Esophagus muscularis mucosa (tissue), 4 donors: ENCODE results near the gene NT5DC2. TPM values are rescaled to one million over a fixed set of nuclear protein-coding genes. Genes with fewer than 3 reads are reported as not detected.

Experiments used
- DNase-seq: peaks from one replicate; pipeline ENCODE4 v3.0.0-alpha.2; 2017; ENCODE audit errors: extremely low spot score
- H3K27ac ChIP-seq, 4 donors: fragments of 200-600 bp; sonication (generic); replicated peaks in 1 of 4; 1 replicate in 3 of 4; 2 replicates in 1 of 4; pipeline ENCODE4 v1.5.1; 2016 to 2019; ENCODE audit warnings: mild to moderate bottlenecking in 1 of 4
- H3K27me3 ChIP-seq, 4 donors: fragments of 200-600 bp; sonication (generic); one replicate each; pipeline versions ENCODE4 v1.5.1 to v1.6.0; 2016 to 2019
- H3K36me3 ChIP-seq, 4 donors: fragments of 200-600 bp; sonication (generic); one replicate each; pipeline ENCODE4 v1.5.1; 2016 to 2019
- H3K4me1 ChIP-seq, 4 donors: fragments of 200-600 bp; sonication (generic); one replicate each; pipeline ENCODE4 v1.5.1; 2016 to 2019
- H3K4me3 ChIP-seq, 4 donors: fragments of 200-600 bp; sonication (generic); 1 replicate in 2 of 4; 2 replicates in 2 of 4; pipeline ENCODE4 v1.5.1; 2016 to 2019; ENCODE audit warnings: mild to moderate bottlenecking in 4 of 4, moderate library complexity in 1 of 4
- H3K9me3 ChIP-seq, 4 donors: fragments of 200-600 bp; sonication (generic); 1 replicate in 3 of 4; 2 replicates in 1 of 4; pipeline ENCODE4 v1.5.1; 2016 to 2019
- EP300 ChIP-seq: sonication (generic); formaldehyde crosslinking; IDR thresholded peaks from one replicate; pipeline ENCODE4 v1.6.1; 2017; ENCODE audit warnings: antibody characterized with exemption
- POLR2A ChIP-seq: fragments of 450-650 bp; IDR thresholded peaks from one replicate; pipeline ENCODE4 v1.6.1; 2017; ENCODE audit warnings: antibody characterized with exemption, moderate library complexity, mild to moderate bottlenecking, low read depth
- POLR2AphosphoS5 ChIP-seq, 2 donors: sonication (generic); formaldehyde crosslinking; IDR thresholded peaks; one replicate each; pipeline ENCODE4 v1.6.1; 2017; ENCODE audit warnings: antibody characterized with exemption in 2 of 2
- WGBS: methylation state at CpG from one replicate; pipeline ENCODE4 v1.1.5; 2018; 5-methylcytosine and 5-hydroxymethylcytosine counted together
- intact Hi-C: fragments of 100-400 bp; cut with DNase I; formaldehyde crosslinking; loops from one replicate; pipeline ENCODE4 v1.15.1; 2023
- total RNA-seq, 4 donors: library from RNA; depleted of rRNA; stranded (reverse); fragments of >200 nt; gene quantifications; one replicate each; pipeline versions ENCODE4 v1.1.0 to v1.2.1, GENCODE V29; 2016
- TF ChIP-seq, protein P1 (sequence below), 3 experiments: fragments of 200-600 bp in 2 of 3; fragments of 450-650 bp in 1 of 3; sonication (generic) in 2 of 3; IDR thresholded peaks; one replicate each; pipeline ENCODE4 v1.5.1; 2017 to 2019; ENCODE audit warnings: antibody characterized with exemption in 3 of 3, mild to moderate bottlenecking in 2 of 3, moderate library complexity in 1 of 3

The NT5DC2 gene
- total RNA-seq, 4 donors from 2014 or later = 58.0 to 87.4 (median 72.9) TPM

DNA sequence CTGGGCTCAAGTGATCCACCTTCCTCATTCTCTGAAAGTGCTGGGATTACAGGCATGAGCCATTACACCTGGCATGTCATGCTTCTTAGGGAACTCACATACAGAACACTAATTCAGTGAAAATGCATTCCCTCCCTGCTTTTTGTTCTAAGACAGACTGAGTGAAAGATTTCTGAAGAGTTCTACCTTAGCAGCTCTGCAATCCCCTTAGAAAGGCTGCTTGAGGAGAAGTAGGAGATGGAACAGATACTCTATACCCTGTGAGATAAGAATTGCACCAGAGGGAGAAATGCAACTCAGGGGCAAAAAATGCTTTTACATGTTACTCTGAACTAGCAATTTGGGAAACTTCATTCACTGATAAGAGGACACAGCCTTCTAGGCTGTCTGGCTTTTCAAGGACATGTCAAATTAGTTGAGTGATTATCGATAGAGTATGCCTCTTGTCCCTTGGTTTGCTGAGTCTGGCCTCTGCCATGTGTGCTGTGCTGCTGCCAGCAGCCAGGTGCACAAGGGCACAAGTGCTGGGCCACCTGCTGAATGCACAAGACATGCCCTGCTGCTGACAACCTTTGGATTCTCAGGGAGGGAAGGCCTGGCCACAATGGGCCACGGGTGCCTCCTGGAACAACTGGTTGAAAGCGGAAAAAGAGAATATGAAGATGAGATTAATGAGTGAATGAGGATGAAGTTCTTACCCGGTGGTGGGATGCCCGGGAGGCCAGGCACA, 20.5 kb upstream of the NT5DC2 start:
- Histone ChIP-seq H3K27me3 (no peaks in the 10 kb centered on the region), H3K27ac (no peak overlapping the region), H3K36me3 (peaks cover 27 to 91% (median 72%) of the 10 kb centered on the region in 4 donors), H3K4me1 (peaks cover 18 to 34% (median 26%) of the 10 kb centered on the region in 4 donors), H3K9me3 (no peaks in the 10 kb centered on the region), H3K4me3 (no peak overlapping the region)
- 95% methylated on average over 5 of the region's 5 CpGs for WGBS
- no peak for DNase-seq
- TF ChIP-seq POLR2A = no peak
- no peak for TF ChIP-seq POLR2AphosphoS5 (IDR thresholded peaks at IDR 0.05)
- TF ChIP-seq, protein P1, sequence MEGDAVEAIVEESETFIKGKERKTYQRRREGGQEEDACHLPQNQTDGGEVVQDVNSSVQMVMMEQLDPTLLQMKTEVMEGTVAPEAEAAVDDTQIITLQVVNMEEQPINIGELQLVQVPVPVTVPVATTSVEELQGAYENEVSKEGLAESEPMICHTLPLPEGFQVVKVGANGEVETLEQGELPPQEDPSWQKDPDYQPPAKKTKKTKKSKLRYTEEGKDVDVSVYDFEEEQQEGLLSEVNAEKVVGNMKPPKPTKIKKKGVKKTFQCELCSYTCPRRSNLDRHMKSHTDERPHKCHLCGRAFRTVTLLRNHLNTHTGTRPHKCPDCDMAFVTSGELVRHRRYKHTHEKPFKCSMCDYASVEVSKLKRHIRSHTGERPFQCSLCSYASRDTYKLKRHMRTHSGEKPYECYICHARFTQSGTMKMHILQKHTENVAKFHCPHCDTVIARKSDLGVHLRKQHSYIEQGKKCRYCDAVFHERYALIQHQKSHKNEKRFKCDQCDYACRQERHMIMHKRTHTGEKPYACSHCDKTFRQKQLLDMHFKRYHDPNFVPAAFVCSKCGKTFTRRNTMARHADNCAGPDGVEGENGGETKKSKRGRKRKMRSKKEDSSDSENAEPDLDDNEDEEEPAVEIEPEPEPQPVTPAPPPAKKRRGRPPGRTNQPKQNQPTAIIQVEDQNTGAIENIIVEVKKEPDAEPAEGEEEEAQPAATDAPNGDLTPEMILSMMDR (IDR thresholded peaks at IDR 0.05) = no peak
- no peak for TF ChIP-seq EP300
- intact Hi-C loops = no loop called here

DNA sequence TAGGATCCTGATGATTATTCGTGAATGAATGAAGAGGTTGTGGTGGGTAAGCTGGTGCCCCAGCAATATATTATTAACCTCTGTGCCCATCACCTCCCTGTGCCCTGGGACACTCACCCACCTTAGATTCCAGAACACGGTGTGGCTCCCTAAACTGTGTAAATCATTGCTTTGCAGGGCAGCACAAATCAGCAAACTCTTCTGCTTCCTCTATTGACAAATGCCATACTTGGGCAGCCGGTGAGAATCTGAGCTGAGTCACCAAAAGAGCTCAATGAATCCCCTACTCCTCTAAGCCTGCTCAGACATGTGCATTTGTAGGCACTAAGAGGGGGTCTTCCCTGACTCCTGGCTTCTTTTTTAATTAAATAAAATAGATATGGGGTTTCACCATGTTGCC, 18.4 kb upstream of the NT5DC2 start:
- TF ChIP-seq POLR2AphosphoS5 (IDR thresholded peaks at IDR 0.05) (no peak), POLR2A (no peak), EP300 (no peak)
- TF ChIP-seq, protein P1 (IDR thresholded peaks at IDR 0.05) = no peak
- no peak for DNase-seq
- peaks cover 9 to 18% (median 12%) of the 10 kb centered on the region in 4 donors for H3K4me1 ChIP-seq
- no peaks in the 10 kb centered on the region for H3K9me3 ChIP-seq
- WGBS = 83% methylated on average over 3 of the region's 3 CpGs
- no peaks in the 10 kb centered on the region for H3K27me3 ChIP-seq
- intact Hi-C loops = no loop called here
- H3K27ac ChIP-seq = no peak overlapping the region
- peaks cover 40 to 89% (median 73%) of the 10 kb centered on the region in 4 donors for H3K36me3 ChIP-seq
- no peak overlapping the region for H3K4me3 ChIP-seq

DNA sequence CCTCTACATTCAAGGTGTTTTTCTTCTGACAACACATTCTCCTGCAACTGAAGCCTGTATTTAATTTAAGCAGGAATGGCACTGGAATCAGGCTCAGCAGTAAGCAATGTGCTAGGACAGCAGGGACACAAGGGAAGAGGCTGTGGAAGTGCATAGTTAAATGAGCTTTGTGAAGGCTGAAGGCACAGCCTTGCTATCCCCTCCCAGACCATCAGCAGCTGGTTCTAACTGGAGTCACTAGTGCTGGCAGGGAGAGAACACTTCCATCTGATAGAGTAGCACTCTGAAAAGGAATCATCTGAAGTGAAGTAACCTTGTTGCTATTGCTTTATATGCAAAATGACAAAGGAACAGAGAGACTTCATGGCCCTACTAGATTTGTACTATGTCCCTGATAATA, 17.5 kb upstream of the NT5DC2 start:
- DNase-seq = no peak
- Histone ChIP-seq H3K9me3 (no peaks in the 10 kb centered on the region), H3K4me3 (no peak overlapping the region), H3K4me1 (peaks cover 0 to 14% (median 5%) of the 10 kb centered on the region in 4 donors), H3K27ac (no peak overlapping the region), H3K27me3 (no peaks in the 10 kb centered on the region), H3K36me3 (peaks cover 40 to 89% (median 77%) of the 10 kb centered on the region in 4 donors)
- TF ChIP-seq POLR2AphosphoS5 (IDR thresholded peaks at IDR 0.05) (no peak), POLR2A (no peak), EP300 (no peak)
- TF ChIP-seq, protein P1 (IDR thresholded peaks at IDR 0.05) = no peak
- intact Hi-C loops = no loop called here

DNA sequence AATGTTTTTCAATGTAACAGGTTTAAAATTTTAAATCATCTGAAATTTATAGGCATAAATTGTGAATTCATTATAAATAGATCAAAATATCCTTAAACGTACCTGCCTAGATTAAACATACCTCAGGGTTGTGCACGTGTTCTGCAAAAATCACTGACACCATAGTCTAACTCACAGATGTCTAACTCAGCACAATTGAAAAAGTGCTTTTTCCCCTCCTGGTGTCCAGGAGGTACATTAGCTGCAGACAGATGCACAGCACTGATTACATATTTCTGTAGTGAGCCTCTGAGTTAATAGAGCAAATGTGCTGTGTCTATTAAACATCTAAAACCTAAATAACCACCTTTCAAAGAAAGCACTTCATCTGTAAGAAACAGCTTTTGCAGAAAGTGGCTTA, 13.5 kb upstream of the NT5DC2 start:
- 45% methylated on average over 2 of the region's 2 CpGs for WGBS
- H3K36me3 ChIP-seq = peaks cover 25 to 76% (median 61%) of the 10 kb centered on the region in 4 donors

More for the DNA sequence above, 13.5 kb upstream of the NT5DC2 start:
- no peak for TF ChIP-seq POLR2A
- no peak for TF ChIP-seq EP300
- no peak for TF ChIP-seq POLR2AphosphoS5 (IDR thresholded peaks at IDR 0.05)
- TF ChIP-seq, protein P1 (IDR thresholded peaks at IDR 0.05) = no peak
- Histone ChIP-seq H3K27me3 (no peaks in the 10 kb centered on the region), H3K4me3 (no peak overlapping the region), H3K27ac (no peak overlapping the region), H3K4me1 (peaks cover 0 to 10% (median 3%) of the 10 kb centered on the region in 4 donors), H3K9me3 (no peaks in the 10 kb centered on the region)
- intact Hi-C loops = no loop called here
- DNase-seq = no peak
